22Rv1 (cell line): ENCODE data around the gene STXBP6.

ENCODE experiments used
- H3K27ac ChIP-seq: fragments of 450-650 bp; 2 replicates; pipeline ENCODE4 v1.5.1; 2017
- ZFX ChIP-seq: fragments of 450-650 bp; IDR thresholded peaks from 2 replicates; pipeline ENCODE4 v1.6.1; 2017; ENCODE audit warnings: antibody characterized with exemption, borderline replicate concordance
- TF ChIP-seq, protein P1 (sequence below): fragments of 450-650 bp; IDR thresholded peaks from 2 replicates; pipeline ENCODE4 v1.5.1; 2017; ENCODE audit warnings: mild to moderate bottlenecking

STXBP6 gene

DNA sequence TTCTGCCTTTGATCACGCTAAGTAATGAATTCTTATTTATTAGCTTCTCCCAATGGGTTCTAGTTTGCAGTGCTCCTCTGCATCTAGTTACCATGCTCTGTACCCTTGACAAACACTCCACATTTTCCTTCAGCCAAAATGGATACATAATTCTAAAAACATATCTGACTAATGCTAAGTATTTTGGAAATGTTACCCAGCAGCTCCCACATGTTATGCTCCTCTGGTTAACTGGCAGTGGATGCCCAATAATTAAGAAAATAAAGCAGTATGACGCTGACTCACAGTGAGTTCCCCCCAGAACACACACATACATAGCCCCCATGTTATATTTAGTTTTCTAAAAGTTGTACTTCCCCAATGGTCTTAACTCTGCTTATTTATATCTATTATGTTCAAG lies 74.6 kb downstream of the STXBP6 start:
- no peak overlapping the region for H3K27ac ChIP-seq

DNA sequence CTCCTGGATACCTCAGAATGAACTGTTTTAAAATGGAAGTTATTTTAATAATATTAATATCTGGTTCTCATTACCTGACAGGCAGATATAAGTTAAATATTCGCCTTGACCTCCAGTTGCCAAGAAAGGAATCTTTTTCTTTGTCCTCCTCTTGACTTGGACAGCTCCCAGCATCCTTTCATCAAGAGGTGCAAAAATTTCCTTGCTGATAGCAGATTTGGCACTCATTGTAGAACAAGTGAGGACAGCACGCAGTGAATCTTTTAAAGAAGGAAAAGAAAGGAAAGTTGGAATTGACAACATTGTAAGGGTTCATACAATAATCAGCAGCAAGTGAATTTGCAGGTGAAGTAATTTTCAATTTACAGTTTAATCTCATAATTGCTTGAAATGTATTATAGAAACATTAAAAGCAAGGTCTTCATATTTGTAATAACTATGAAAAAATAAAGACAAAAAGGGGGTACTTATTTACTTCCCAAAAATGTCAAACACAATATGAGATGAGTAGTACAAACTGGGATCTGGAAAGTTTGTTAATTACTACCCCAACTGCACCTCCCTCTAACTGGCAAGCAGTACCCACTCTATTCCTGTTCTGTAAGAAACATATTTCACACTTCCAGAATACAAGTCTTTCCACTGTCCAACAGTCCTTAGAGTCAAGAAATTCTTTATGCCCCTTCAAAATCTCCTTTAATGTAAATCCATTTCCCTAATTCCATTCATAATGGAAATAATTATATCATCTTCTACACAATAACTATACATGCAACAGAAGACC lies 75.2 kb downstream of the STXBP6 start:
- no peak overlapping the region for H3K27ac ChIP-seq
- TF ChIP-seq, protein P1, sequence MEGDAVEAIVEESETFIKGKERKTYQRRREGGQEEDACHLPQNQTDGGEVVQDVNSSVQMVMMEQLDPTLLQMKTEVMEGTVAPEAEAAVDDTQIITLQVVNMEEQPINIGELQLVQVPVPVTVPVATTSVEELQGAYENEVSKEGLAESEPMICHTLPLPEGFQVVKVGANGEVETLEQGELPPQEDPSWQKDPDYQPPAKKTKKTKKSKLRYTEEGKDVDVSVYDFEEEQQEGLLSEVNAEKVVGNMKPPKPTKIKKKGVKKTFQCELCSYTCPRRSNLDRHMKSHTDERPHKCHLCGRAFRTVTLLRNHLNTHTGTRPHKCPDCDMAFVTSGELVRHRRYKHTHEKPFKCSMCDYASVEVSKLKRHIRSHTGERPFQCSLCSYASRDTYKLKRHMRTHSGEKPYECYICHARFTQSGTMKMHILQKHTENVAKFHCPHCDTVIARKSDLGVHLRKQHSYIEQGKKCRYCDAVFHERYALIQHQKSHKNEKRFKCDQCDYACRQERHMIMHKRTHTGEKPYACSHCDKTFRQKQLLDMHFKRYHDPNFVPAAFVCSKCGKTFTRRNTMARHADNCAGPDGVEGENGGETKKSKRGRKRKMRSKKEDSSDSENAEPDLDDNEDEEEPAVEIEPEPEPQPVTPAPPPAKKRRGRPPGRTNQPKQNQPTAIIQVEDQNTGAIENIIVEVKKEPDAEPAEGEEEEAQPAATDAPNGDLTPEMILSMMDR = no peak

More for the DNA sequence above, 74.6 kb downstream of the STXBP6 start:
- TF ChIP-seq, protein P1 = no peak
- TF ChIP-seq ZFX = no peak

DNA sequence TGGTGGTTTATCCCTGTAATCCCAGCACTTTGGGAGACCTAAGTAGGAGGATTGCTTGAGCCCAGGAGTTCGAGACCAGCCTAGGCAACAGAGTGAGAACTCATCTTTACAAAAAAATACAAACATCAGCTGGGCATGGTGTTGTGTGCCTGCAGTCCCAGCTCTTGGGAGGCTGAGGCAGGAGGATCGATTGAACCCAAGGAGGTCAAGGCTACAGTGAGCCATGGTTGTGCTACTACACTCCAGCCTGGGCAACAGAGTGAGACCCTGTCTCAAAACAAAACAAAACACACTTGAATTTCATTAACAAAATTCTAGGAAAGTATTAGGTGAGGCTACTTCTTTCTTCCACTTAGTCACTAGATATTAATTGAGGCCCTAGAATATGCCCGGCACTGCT lies 77.1 kb downstream of the STXBP6 start:
- no peak overlapping the region for H3K27ac ChIP-seq
- TF ChIP-seq, protein P1 = no peak
- no peak for TF ChIP-seq ZFX

GRCh38 chr14:24971255-24971654 lies 78.7 kb downstream of the STXBP6 start:
- no peak overlapping the region for H3K27ac ChIP-seq
- no peak for TF ChIP-seq ZFX
- TF ChIP-seq, protein P1 = no peak

GRCh38 chr14:24966579-24966964 lies 83.4 kb downstream of the STXBP6 start:
- no peak for TF ChIP-seq ZFX
- TF ChIP-seq, protein P1 = no peak
- no peak overlapping the region for H3K27ac ChIP-seq

DNA sequence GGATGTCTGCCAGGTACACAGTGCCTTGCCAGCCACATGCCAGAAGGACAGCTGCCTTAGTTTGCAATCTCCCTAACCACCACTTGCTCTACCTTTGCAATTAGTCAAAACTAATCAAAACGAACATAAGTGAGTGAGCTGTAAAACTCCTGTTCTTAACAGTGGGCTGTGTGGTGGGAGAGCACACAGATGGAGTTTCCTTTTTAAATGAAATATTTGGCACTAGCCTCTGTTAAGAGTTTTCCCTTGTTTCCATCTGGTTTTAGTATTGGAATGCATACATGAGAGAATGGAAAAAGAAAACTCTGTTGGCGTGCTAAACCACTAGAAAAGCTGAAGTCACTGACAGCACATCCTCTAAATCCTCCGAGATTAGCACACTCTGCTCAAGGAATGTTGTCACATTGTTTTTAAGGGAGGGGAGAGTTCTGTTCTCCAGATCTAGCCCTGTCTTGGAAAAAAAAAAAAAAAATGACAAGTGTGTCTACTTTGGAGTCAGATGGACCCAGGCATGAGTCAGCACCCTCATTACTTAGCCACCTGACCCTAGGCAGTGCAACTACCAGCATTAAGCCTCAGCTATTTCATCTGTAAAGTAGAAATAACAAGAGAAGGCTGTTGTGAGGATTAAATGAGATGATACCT lies 83.9 kb downstream of the STXBP6 start:
- TF ChIP-seq, protein P1 = no peak
- TF ChIP-seq ZFX = no peak
- H3K27ac ChIP-seq = no peak overlapping the region

GRCh38 chr14:24965578-24965933 lies 84.4 kb downstream of the STXBP6 start:
- TF ChIP-seq ZFX = no peak
- TF ChIP-seq, protein P1 = no peak
- H3K27ac ChIP-seq = no peak overlapping the region
